ENCODE measurements around the gene PCBP1. TPM values are rescaled to one million over a fixed set of nuclear protein-coding genes. Genes with fewer than 3 reads are reported as not detected.
"Not testable (repeated sequence)": the region's sequence is repeated elsewhere in the genome, so short reads cannot be mapped to it uniquely, and the experiment has no call there.

The PCBP1 gene
- total RNA-seq, 8 experiments from 2014 or later: 47.0 to 261 (median 104) TPM

GRCh38 chr2:70110397-70110796 is 23.1 kb downstream of the PCBP1 start:
- peaks cover 16 to 23% of the 10 kb centered on the region in 2 donors for H3K4me1 ChIP-seq (replicated peaks in 1 of 2)
- 83 to 100% (median 94%) methylated on average over 1 to 3 of the region's 5 CpGs; no CpG with 5 or more reads in 5 of the 10 experiments for WGBS, 10 experiments
- H3K4me3 ChIP-seq; in situ Hi-C loops (cut with MboI; ENCODE audit: low pct_unique_long_range_greater_than_20kb in 2 of 9, low sequenced_read_pairs in 9 of 9, unreplicated experiment in 9 of 9); ATAC-seq (replicated peaks in 6 of 8); H3K27ac ChIP-seq: not testable (repeated sequence)

GRCh38 chr2:70111752-70112591 is 24.7 kb downstream of the PCBP1 start:
- Histone ChIP-seq H3K27ac (no peak overlapping the region), H3K4me3 (no peak overlapping the region), H3K4me1 (replicated peaks in 1 of 2) (peaks cover 19 to 28% of the 10 kb centered on the region in 2 donors)
- in situ Hi-C loops (cut with MboI; ENCODE audit: low pct_unique_long_range_greater_than_20kb in 2 of 9, low sequenced_read_pairs in 9 of 9, unreplicated experiment in 9 of 9): no loop called here
- ATAC-seq (replicated peaks in 6 of 8): no peak
- WGBS, 10 experiments: 78 to 100% (median 91%) methylated on average over 1 to 6 of the region's 7 CpGs; no CpG with 5 or more reads in 1 of the 10 experiments

- Histone ChIP-seq H3K4me1 (replicated peaks in 1 of 2) (peaks cover 17 to 24% of the 10 kb centered on the region in 2 donors), H3K4me3 (no peak overlapping the region), H3K27ac (no peak overlapping the region)
- 0 to 100% (median 79%) methylated on average over 1 to 4 of the region's 4 CpGs; no CpG with 5 or more reads in 1 of the 10 experiments for WGBS, 10 experiments
- peak in 3 of 8 experiments; percentile 35 to 79 (median 48) for ATAC-seq (replicated peaks in 6 of 8)
- in situ Hi-C loops (cut with MboI; ENCODE audit: low pct_unique_long_range_greater_than_20kb in 2 of 9, low sequenced_read_pairs in 9 of 9, unreplicated experiment in 9 of 9): no loop called here
Observed at GRCh38 chr2:70113359-70114070, 26.2 kb downstream of the PCBP1 start.

GRCh38 chr2:70115646-70116442 is 28.6 kb downstream of the PCBP1 start:
- ATAC-seq (replicated peaks in 6 of 8): peak in 5 of 8 experiments; percentile 6 to 46 (median 38)
- in situ Hi-C loops (cut with MboI; ENCODE audit: low pct_unique_long_range_greater_than_20kb in 2 of 9, low sequenced_read_pairs in 9 of 9, unreplicated experiment in 9 of 9): no loop called here
- Histone ChIP-seq H3K4me3 (no peak overlapping the region), H3K4me1 (replicated peaks in 1 of 2) (peaks cover 18 to 22% of the 10 kb centered on the region in 2 donors), H3K27ac (no peak overlapping the region)
- 0 to 100% (median 83%) methylated on average over 1 to 5 of the region's 8 CpGs; no CpG with 5 or more reads in 3 of the 10 experiments for WGBS, 10 experiments

- in situ Hi-C loops (cut with MboI; ENCODE audit: low pct_unique_long_range_greater_than_20kb in 2 of 9, low sequenced_read_pairs in 9 of 9, unreplicated experiment in 9 of 9): no loop called here
- H3K4me1 ChIP-seq (replicated peaks in 1 of 2): peaks cover 18 to 22% of the 10 kb centered on the region in 2 donors
- 50 to 92% (median 81%) methylated on average over 1 to 2 of the region's 2 CpGs; no CpG with 5 or more reads in 1 of the 10 experiments for WGBS, 10 experiments
- no peak overlapping the region for H3K4me3 ChIP-seq
- ATAC-seq (replicated peaks in 6 of 8): no peak
- no peak overlapping the region for H3K27ac ChIP-seq
Observed at GRCh38 chr2:70116936-70117552, 29.8 kb downstream of the PCBP1 start.

- peak overlapping the region; percentile 6 to 42 for H3K27ac ChIP-seq
- H3K4me3 ChIP-seq: no peak overlapping the region
- 0 to 56% (median 23%) methylated on average over 1 to 4 of the region's 4 CpGs for WGBS, 10 experiments
Observed at GRCh38 chr2:70118798-70119454, 31.6 kb downstream of the PCBP1 start.

GRCh38 chr2:70121627-70122372 is 34.5 kb downstream of the PCBP1 start:
- H3K27ac ChIP-seq: no peak overlapping the region
- no peak for ATAC-seq (replicated peaks in 6 of 8)
- in situ Hi-C loops (cut with MboI; ENCODE audit: low pct_unique_long_range_greater_than_20kb in 2 of 9, low sequenced_read_pairs in 9 of 9, unreplicated experiment in 9 of 9): no loop called here
- H3K4me3 ChIP-seq: no peak overlapping the region
- WGBS, 10 experiments: 57 to 100% (median 84%) methylated on average over 2 to 5 of the region's 6 CpGs; no CpG with 5 or more reads in 2 of the 10 experiments
- peaks cover 40% of the 10 kb centered on the region in 2 donors for H3K4me1 ChIP-seq (replicated peaks in 1 of 2)

More at GRCh38 chr2:70118798-70119454, 31.6 kb downstream of the PCBP1 start:
- peak in 5 of 8 experiments; percentile 46 to 66 (median 56) for ATAC-seq (replicated peaks in 6 of 8)
- in situ Hi-C loops (cut with MboI; ENCODE audit: low pct_unique_long_range_greater_than_20kb in 2 of 9, low sequenced_read_pairs in 9 of 9, unreplicated experiment in 9 of 9): no loop called here
- H3K4me1 ChIP-seq (replicated peaks in 1 of 2): peaks cover 29 to 32% of the 10 kb centered on the region in 2 donors

GRCh38 chr2:70122470-70122869 is 35.2 kb downstream of the PCBP1 start:
- Histone ChIP-seq H3K4me1 (replicated peaks in 1 of 2) (peaks cover 37% of the 10 kb centered on the region in 2 donors), H3K4me3 (no peak overlapping the region), H3K27ac (no peak overlapping the region)
- no peak for ATAC-seq (replicated peaks in 6 of 8)
- in situ Hi-C loops (cut with MboI; ENCODE audit: low pct_unique_long_range_greater_than_20kb in 2 of 9, low sequenced_read_pairs in 9 of 9, unreplicated experiment in 9 of 9): no loop called here
- 48 to 100% (median 96%) methylated on average over 2 to 3 of the region's 4 CpGs; no CpG with 5 or more reads in 2 of the 10 experiments for WGBS, 10 experiments

- Histone ChIP-seq H3K27ac (peak overlapping the region; percentile 94 to 98), H3K4me1 (replicated peaks in 1 of 2) (peaks cover 40 to 43% of the 10 kb centered on the region in 2 donors), H3K4me3 (peak overlapping the region in 1 of 5 donors; percentile 36)
- 13 to 87% (median 52%) methylated on average over 1 to 18 of the region's 20 CpGs for WGBS, 10 experiments
- in situ Hi-C loops (cut with MboI; ENCODE audit: low pct_unique_long_range_greater_than_20kb in 2 of 9, low sequenced_read_pairs in 9 of 9, unreplicated experiment in 9 of 9): no loop called here
- peak in 7 of 8 experiments; percentile 22 to 67 (median 28) for ATAC-seq (replicated peaks in 6 of 8)
Observed at GRCh38 chr2:70123051-70123828, 36.0 kb downstream of the PCBP1 start.

- H3K4me3 ChIP-seq: peak overlapping the region; percentile 36 to 42 (median 36)
- H3K27ac ChIP-seq: peak overlapping the region; percentile 94 to 98
- H3K4me1 ChIP-seq (replicated peaks in 1 of 2): peaks cover 36 to 39% of the 10 kb centered on the region in 2 donors
- 0 to 100% (median 46%) methylated on average over 1 to 7 of the region's 11 CpGs; no CpG with 5 or more reads in 2 of the 10 experiments for WGBS, 10 experiments
- in situ Hi-C loops (cut with MboI; ENCODE audit: low pct_unique_long_range_greater_than_20kb in 2 of 9, low sequenced_read_pairs in 9 of 9, unreplicated experiment in 9 of 9): no loop called here
- no peak for ATAC-seq (replicated peaks in 6 of 8)
Observed at GRCh38 chr2:70123829-70124116, 36.5 kb downstream of the PCBP1 start.
